GM10266 (cell line): ENCODE data around the gene C21orf91.

Experiments used
- DNase-seq: peaks from one replicate; pipeline ENCODE4 v3.0.0; 2012; ENCODE audit errors: extremely low spot score
- TF ChIP-seq, protein P1 (sequence below): IDR thresholded peaks from 2 replicates; pipeline ENCODE4 v1.5.1; 2012; ENCODE audit warnings: mild to moderate bottlenecking, low read depth; ENCODE audit not compliant: control insufficient read depth, insufficient read depth; ENCODE audit errors: missing control alignments

Gene C21orf91

DNA sequence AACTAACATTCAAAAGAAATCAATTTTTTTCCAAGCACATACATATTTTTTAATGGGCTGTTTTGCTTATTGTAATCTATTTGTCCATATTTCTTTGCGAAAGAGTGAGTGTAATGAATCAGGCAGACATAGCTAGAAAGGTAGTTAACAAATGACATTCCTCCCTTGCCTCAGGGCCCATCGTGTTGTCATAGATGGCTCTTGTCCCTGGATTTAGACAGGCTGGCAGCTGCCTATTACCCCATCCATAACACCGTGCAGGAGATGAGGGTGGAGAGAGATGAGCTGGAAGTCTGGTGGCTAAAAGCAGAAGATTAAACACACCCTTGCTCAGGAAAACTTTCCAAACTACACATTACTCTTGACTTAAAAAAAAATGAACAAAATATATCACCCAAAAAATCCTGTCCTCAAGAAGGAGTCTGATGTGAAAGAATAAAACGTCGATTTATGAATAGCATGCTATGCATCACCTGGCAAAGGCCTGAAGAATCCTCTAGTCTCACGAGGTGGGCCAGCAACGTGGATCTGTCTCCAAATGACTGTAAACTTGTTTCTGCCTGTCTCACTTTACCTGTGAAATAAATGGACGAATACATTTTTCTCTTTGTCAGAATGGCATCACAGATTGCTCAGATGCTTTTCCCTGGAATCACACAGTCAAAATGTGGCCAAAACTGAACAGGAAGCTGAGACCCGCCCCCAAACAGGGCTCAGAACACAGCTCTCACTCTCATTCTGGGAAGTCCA, 55.7 kb downstream of the C21orf91 start:
- TF ChIP-seq, protein P1, sequence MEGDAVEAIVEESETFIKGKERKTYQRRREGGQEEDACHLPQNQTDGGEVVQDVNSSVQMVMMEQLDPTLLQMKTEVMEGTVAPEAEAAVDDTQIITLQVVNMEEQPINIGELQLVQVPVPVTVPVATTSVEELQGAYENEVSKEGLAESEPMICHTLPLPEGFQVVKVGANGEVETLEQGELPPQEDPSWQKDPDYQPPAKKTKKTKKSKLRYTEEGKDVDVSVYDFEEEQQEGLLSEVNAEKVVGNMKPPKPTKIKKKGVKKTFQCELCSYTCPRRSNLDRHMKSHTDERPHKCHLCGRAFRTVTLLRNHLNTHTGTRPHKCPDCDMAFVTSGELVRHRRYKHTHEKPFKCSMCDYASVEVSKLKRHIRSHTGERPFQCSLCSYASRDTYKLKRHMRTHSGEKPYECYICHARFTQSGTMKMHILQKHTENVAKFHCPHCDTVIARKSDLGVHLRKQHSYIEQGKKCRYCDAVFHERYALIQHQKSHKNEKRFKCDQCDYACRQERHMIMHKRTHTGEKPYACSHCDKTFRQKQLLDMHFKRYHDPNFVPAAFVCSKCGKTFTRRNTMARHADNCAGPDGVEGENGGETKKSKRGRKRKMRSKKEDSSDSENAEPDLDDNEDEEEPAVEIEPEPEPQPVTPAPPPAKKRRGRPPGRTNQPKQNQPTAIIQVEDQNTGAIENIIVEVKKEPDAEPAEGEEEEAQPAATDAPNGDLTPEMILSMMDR: no peak
- no peak for DNase-seq

DNA sequence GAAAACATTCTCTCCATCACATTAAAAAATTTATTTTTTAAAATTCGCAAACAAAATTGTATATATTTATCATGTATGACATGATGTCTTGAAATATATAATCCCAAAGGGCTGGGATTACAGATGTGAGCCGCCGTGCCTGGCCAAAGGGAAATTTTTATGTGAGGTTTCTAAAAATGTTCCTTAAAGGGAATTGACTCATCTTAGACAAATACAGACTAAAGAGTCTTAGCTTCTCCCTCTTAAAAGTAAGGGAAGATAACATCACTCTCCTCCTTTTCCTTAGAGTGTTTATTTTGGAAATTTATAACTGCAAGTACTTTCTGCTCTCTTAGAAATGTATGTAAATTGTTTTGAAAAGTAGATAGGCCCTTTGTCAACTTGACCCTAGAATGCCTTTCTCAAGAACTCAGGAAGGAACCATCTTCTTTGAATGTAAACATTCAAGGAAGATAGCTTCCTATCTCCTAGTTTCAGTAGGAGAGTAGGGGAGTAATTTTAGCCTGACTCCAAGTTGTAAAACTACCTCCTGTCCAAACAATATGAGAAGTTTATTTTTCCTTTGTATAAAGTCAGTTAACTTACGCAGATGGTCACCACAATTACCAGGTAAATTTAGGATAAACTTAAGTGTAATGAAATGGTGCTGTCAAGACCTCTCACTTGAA, 59.5 kb downstream of the C21orf91 start:
- TF ChIP-seq, protein P1: no peak
- no peak for DNase-seq

DNA sequence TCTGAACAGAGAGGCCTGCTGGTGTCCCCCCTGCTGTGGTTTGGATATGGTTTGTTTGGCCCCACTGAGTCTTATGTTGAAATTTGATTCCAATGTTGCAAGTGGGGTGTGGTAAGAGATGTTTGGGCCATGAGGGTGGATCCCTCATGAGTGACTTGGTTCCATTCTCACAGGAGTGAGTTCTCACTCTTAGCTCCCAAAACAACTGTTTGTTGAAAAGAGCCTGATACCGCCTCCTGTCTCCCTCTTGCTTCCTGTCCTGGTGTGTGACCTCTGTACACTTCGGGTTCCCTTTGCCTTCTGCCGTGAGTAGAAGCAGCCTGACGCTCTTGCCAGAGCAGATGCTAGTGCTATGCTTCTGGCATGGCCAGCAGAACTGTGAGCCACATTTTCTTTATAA, 60.5 kb downstream of the C21orf91 start:
- no peak for DNase-seq
- TF ChIP-seq, protein P1: no peak

DNA sequence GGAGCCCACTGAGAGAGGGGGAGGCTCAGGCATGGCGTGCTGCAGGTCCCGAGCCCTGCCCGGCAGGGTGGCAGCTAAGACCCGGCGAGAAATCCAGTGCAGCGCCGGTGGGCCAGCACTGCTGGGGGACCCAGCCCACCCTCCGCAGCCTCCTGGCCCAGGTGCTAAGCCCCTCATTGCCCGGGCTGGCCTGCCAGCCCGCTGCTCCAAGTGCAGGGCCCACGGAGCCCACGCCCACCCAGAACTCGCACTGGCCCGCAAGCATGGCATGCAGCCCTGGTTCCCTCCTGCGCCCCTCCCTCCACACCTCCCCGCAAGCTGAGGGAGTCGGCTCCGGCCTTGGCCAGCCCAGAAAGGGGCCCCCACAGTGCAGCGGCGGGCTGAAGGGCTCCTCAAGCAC, 61.5 kb downstream of the C21orf91 start:
- TF ChIP-seq, protein P1: no peak
- no peak for DNase-seq

DNA sequence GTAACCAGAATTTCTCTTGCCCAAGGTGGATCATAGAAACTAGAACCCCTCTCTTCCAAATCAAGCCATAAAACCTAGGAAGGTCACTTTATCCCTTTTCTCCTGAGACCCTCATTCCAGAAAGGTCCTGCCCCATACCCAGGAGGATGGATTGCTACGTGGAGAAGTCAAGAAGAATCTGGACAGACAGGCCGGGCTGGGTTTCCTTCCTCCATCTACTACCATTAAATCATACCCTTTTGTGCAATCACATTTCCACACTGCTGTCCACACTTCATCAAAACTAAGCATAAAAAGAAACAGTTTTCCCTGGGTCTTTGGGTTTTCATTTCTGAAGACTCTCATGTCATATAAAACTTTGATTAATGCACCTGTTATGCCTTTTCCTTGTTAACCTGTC, 65.4 kb downstream of the C21orf91 start:
- TF ChIP-seq, protein P1: no peak
- no peak for DNase-seq

DNA sequence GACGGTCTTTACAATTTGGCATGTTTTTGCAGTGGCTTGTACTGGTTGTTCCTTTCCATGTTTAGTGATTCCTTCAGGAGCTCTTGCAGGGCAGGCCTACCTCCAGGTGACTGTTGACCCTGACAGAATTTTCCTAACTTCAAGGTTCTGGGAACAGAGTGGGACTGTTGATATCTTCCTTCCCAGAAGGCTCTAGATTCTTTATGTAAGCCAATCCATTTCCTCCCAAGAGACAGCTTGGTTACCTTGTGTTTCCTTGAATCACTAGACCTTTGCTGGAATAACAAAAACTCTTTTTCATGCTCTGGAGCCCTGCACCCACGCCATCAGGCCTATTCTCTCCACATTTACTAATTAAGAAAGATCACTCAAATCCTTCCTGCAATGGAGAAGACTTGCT, 67.0 kb downstream of the C21orf91 start:
- DNase-seq: no peak
- TF ChIP-seq, protein P1: no peak

DNA sequence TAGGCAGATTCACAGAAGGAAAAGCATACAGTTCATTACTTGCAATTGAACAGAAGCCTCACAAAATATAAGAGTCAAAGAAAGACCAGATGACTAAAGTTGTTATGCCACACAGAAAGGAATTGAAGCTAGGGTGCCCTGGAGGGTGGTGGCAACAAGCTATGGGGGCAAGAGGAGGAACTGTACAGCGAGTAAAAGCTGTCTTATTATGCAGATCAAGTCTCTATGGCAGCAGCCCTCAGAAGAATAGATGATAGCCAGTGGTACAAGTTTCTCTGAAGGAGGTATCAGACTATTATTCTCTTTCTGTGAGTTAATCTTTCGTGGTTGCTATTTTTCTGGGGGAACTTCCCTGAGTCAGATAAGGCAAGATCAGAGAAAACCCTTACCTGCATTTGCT, 72.2 kb downstream of the C21orf91 start:
- no peak for DNase-seq
- TF ChIP-seq, protein P1: no peak
